Loucy (cell line): ENCODE data around the gene FAM187B.

Source experiments
- H2AFZ ChIP-seq: fragments of 200-600 bp; sonication (generic); 2 replicates; pipeline ENCODE4 v1.6.0; 2016; ENCODE audit warnings: antibody characterized with exemption, mild to moderate bottlenecking, low read length, moderate library complexity
- H3F3A ChIP-seq: fragments of 200-600 bp; 2 replicates; pipeline ENCODE4 v1.6.0; 2016; ENCODE audit warnings: antibody characterized with exemption, low read depth, mild to moderate bottlenecking
- H3K27me3 ChIP-seq: fragments of 200-600 bp; sonication (generic); 2 replicates; pipeline ENCODE4 v1.6.1; 2014; ENCODE audit warnings: low read length, mild to moderate bottlenecking; ENCODE audit not compliant: insufficient read depth, poor library complexity, severe bottlenecking
- H3K36me3 ChIP-seq: fragments of 200-600 bp; sonication (generic); 2 replicates; pipeline ENCODE4 v1.6.1; 2016; ENCODE audit warnings: low read length; ENCODE audit not compliant: insufficient read depth
- H3K4me1 ChIP-seq: fragments of 200-600 bp; sonication (generic); 2 replicates; pipeline ENCODE4 v1.5.1; 2014; ENCODE audit warnings: low read length, mild to moderate bottlenecking; ENCODE audit not compliant: insufficient read depth, poor library complexity, severe bottlenecking
- H3K4me2 ChIP-seq: fragments of 200-600 bp; sonication (generic); 2 replicates; pipeline ENCODE4 v1.6.0; 2014; ENCODE audit warnings: antibody characterized with exemption, low read length, low read depth, mild to moderate bottlenecking; ENCODE audit not compliant: poor library complexity, severe bottlenecking
- H3K4me3 ChIP-seq: fragments of 200-600 bp; sonication (generic); 2 replicates; pipeline ENCODE4 v1.5.1; 2014; ENCODE audit warnings: low read length, mild to moderate bottlenecking, mixed read lengths; ENCODE audit not compliant: poor library complexity, severe bottlenecking
- H3K79me2 ChIP-seq: fragments of 200-600 bp; sonication (generic); 2 replicates; pipeline ENCODE4 v1.6.1; 2014; ENCODE audit warnings: low read length; ENCODE audit not compliant: insufficient read depth
- H3K9ac ChIP-seq: fragments of 200-600 bp; sonication (generic); 2 replicates; pipeline ENCODE4 v1.6.0; 2014; ENCODE audit warnings: mild to moderate bottlenecking, low read depth, low read length, moderate library complexity; ENCODE audit not compliant: poor library complexity, severe bottlenecking
- H3K9me2 ChIP-seq: fragments of 200-600 bp; sonication (generic); replicated peaks from 2 replicates; pipeline ENCODE4 v1.6.1; 2016; ENCODE audit warnings: low read depth, low read length, mixed read lengths
- H3K9me3 ChIP-seq: fragments of 200-600 bp; sonication (generic); 2 replicates; pipeline ENCODE4 v1.6.1; 2014; ENCODE audit warnings: mild to moderate bottlenecking, antibody characterized with exemption, low read length, low read depth; ENCODE audit not compliant: insufficient read depth
- H4K20me1 ChIP-seq: fragments of 200-600 bp; sonication (generic); 2 replicates; pipeline ENCODE4 v1.6.0; 2014; ENCODE audit warnings: antibody characterized with exemption, low read length, mild to moderate bottlenecking; ENCODE audit not compliant: insufficient read depth, poor library complexity, severe bottlenecking
- CTCF ChIP-seq: fragments of 200-600 bp; sonication (generic); conservative IDR thresholded peaks from 2 replicates; pipeline ENCODE4 v1.5.1; 2014; ENCODE audit warnings: mild to moderate bottlenecking, antibody characterized with exemption, low read length
- EZH2phosphoT487 ChIP-seq: fragments of 200-600 bp; IDR thresholded peaks from 2 replicates; pipeline ENCODE4 v1.6.1; 2018; ENCODE audit warnings: antibody characterized with exemption, mild to moderate bottlenecking, moderate library complexity, borderline replicate concordance

FAM187B gene

GRCh38 chr19:35228177-35228930 is at the start of gene FAM187B:
Gene FAM187B (minus strand): TSS chr19:35228739. CDS start chr19:35228680, 59 bp downstream.
- Histone ChIP-seq H3K79me2 (no peaks in the 10 kb centered on the region), H4K20me1 (no peaks in the 10 kb centered on the region), H3K4me3 (no peak within 1 kb of the TSS), H3K27me3 (no peaks in the 10 kb centered on the region), H2AFZ (no peak within 1 kb of the TSS), H3K9ac (no peak within 1 kb of the TSS), H3K9me3 (no peaks in the 10 kb centered on the region), H3K36me3 (no peaks in the 10 kb centered on the region), H3F3A (no peaks in the 10 kb centered on the region), H3K9me2 (no peaks in the 10 kb centered on the region), H3K4me2 (no peak within 1 kb of the TSS), H3K4me1 (no peaks in the 10 kb centered on the region)
- TF ChIP-seq EZH2phosphoT487 (no peak), CTCF (no peak)

- no peaks in the 10 kb centered on the region for H3K27me3 ChIP-seq
- no peaks in the 10 kb centered on the region for H3K9me3 ChIP-seq
- no peak overlapping the region for H3K4me3 ChIP-seq
- no peak overlapping the region for H3K4me2 ChIP-seq
- H3K9ac ChIP-seq: no peak overlapping the region
- no peak for TF ChIP-seq EZH2phosphoT487
- TF ChIP-seq CTCF: no peak
- H2AFZ ChIP-seq: no peak overlapping the region
- H3K9me2 ChIP-seq: no peaks in the 10 kb centered on the region
- H3F3A ChIP-seq: no peaks in the 10 kb centered on the region
- peaks cover 14% of the 10 kb centered on the region; the same call in 1 of the 2 replicates for H3K36me3 ChIP-seq
- peaks cover 7% of the 10 kb centered on the region; the same call in 1 of the 2 replicates for H3K79me2 ChIP-seq
- H3K4me1 ChIP-seq: peaks cover 6% of the 10 kb centered on the region
- peaks cover 6% of the 10 kb centered on the region for H4K20me1 ChIP-seq
Observed at GRCh38 chr19:35276706-35277281, 48.3 kb upstream of the FAM187B start.

- Histone ChIP-seq H4K20me1 (peaks cover 14% of the 10 kb centered on the region), H3K9me2 (no peaks in the 10 kb centered on the region), H2AFZ (no peak overlapping the region), H3K4me3 (no peak overlapping the region), H3F3A (no peaks in the 10 kb centered on the region), H3K36me3 (peaks cover 29% of the 10 kb centered on the region; the same call in 1 of the 2 replicates), H3K79me2 (peaks cover 29% of the 10 kb centered on the region), H3K9ac (no peak overlapping the region), H3K9me3 (no peaks in the 10 kb centered on the region), H3K4me2 (no peak overlapping the region), H3K27me3 (no peaks in the 10 kb centered on the region), H3K4me1 (peaks cover 11% of the 10 kb centered on the region)
- TF ChIP-seq CTCF: no peak
- no peak for TF ChIP-seq EZH2phosphoT487
Observed at GRCh38 chr19:35274323-35274722, 45.8 kb upstream of the FAM187B start.
